ENCODE measurements around the gene SPPL3.
"Not testable (repeated sequence)": the region's sequence is repeated elsewhere in the genome, so short reads cannot be mapped to it uniquely, and the experiment has no call there.

The SPPL3 gene

GRCh38 chr12:120904197-120904773 lies at the start of gene SPPL3:
Gene SPPL3 (minus strand): TSS chr12:120904358. CDS start chr12:120903867, 491 bp downstream.
- peak; percentile 94 for DNase-seq (ENCODE audit: low spot score)

- DNase-seq (ENCODE audit: low spot score) = no peak
These were observed 46.6 kb upstream of the SPPL3 start for GRCh38 chr12:120950807-120951206.

- not testable (repeated sequence) for DNase-seq (ENCODE audit: low spot score)
These were observed 46.2 kb upstream of the SPPL3 start for GRCh38 chr12:120950260-120950799.

GRCh38 chr12:120945516-120945915 lies 41.4 kb upstream of the SPPL3 start:
- DNase-seq (ENCODE audit: low spot score) = not testable (repeated sequence)

- peak; percentile 69 for DNase-seq (ENCODE audit: low spot score)
These were observed 40.6 kb upstream of the SPPL3 start for GRCh38 chr12:120944645-120945217.

GRCh38 chr12:120943482-120943881 lies 39.3 kb upstream of the SPPL3 start:
- no peak for DNase-seq (ENCODE audit: low spot score)

- DNase-seq (ENCODE audit: low spot score) = no peak
These were observed 37.8 kb upstream of the SPPL3 start for GRCh38 chr12:120941846-120942405.

GRCh38 chr12:120941412-120941811 lies 37.3 kb upstream of the SPPL3 start:
- no peak for DNase-seq (ENCODE audit: low spot score)

GRCh38 chr12:120940799-120941198 lies 36.6 kb upstream of the SPPL3 start:
- DNase-seq (ENCODE audit: low spot score) = no peak

GRCh38 chr12:120940006-120940405 lies 35.8 kb upstream of the SPPL3 start:
- no peak for DNase-seq (ENCODE audit: low spot score)

- no peak for DNase-seq (ENCODE audit: low spot score)
These were observed 35.4 kb upstream of the SPPL3 start for GRCh38 chr12:120939523-120939922.

- no peak for DNase-seq (ENCODE audit: low spot score)
These were observed 34.3 kb upstream of the SPPL3 start for GRCh38 chr12:120938496-120938895.

- DNase-seq (ENCODE audit: low spot score) = no peak
These were observed 32.0 kb upstream of the SPPL3 start for GRCh38 chr12:120936197-120936596.

- DNase-seq (ENCODE audit: low spot score) = no peak
These were observed 29.6 kb upstream of the SPPL3 start for GRCh38 chr12:120933786-120934185.

- no peak for DNase-seq (ENCODE audit: low spot score)
These were observed 28.9 kb upstream of the SPPL3 start for GRCh38 chr12:120932956-120933526.

- no peak for DNase-seq (ENCODE audit: low spot score)
These were observed 27.9 kb upstream of the SPPL3 start for GRCh38 chr12:120932058-120932457.

- no peak for DNase-seq (ENCODE audit: low spot score)
These were observed 25.9 kb upstream of the SPPL3 start for GRCh38 chr12:120930032-120930431.

- no peak for DNase-seq (ENCODE audit: low spot score)
These were observed 24.9 kb upstream of the SPPL3 start for GRCh38 chr12:120928864-120929652.

- no peak for DNase-seq (ENCODE audit: low spot score)
These were observed 21.8 kb upstream of the SPPL3 start for GRCh38 chr12:120925740-120926563.

- DNase-seq (ENCODE audit: low spot score) = no peak
These were observed 18.1 kb upstream of the SPPL3 start for GRCh38 chr12:120922279-120922678.

GRCh38 chr12:120921637-120922036 lies 17.5 kb upstream of the SPPL3 start:
- DNase-seq (ENCODE audit: low spot score) = no peak
